WERI-Rb-1 (cell line): ENCODE measurements around the gene IDI2.
"Not testable (repeated sequence)": the region's sequence is repeated elsewhere in the genome, so short reads cannot be mapped to it uniquely, and the experiment has no call there.

Experiments
- DNase-seq: peaks from one replicate; pipeline ENCODE4 v3.0.0-alpha.2; 2020
- H3K27ac ChIP-seq: fragments of 250-450 bp; sonication (Bioruptor Pico); 2 replicates; pipeline ENCODE4 v1.5.1; 2020; ENCODE audit warnings: mild to moderate bottlenecking, moderate library complexity
- H3K27me3 ChIP-seq: fragments of 250-450 bp; sonication (Bioruptor Pico); 2 replicates; pipeline ENCODE4 v1.5.1; 2021; ENCODE audit warnings: mild to moderate bottlenecking, low read depth, moderate library complexity; ENCODE audit not compliant: insufficient read depth, severe bottlenecking
- H3K36me3 ChIP-seq: fragments of 250-450 bp; sonication (Bioruptor Pico); 2 replicates; pipeline ENCODE4 v1.5.1; 2020; ENCODE audit warnings: mild to moderate bottlenecking, moderate library complexity
- H3K4me3 ChIP-seq: 2 replicates; pipeline ENCODE4 v1.5.1; 2011; ENCODE audit warnings: low read depth, mild to moderate bottlenecking, control low read depth, low read length
- H3K9me3 ChIP-seq: fragments of 250-450 bp; sonication (Bioruptor Pico); 2 replicates; pipeline ENCODE4 v1.5.1; 2021; ENCODE audit warnings: mild to moderate bottlenecking, moderate library complexity; ENCODE audit not compliant: severe bottlenecking
- TF ChIP-seq, protein P1 (sequence below): IDR thresholded peaks from 2 replicates; pipeline ENCODE4 v1.5.1; 2011; ENCODE audit warnings: low read depth, mild to moderate bottlenecking, control low read depth, inconsistent platforms, low read length

The IDI2 gene

DNA sequence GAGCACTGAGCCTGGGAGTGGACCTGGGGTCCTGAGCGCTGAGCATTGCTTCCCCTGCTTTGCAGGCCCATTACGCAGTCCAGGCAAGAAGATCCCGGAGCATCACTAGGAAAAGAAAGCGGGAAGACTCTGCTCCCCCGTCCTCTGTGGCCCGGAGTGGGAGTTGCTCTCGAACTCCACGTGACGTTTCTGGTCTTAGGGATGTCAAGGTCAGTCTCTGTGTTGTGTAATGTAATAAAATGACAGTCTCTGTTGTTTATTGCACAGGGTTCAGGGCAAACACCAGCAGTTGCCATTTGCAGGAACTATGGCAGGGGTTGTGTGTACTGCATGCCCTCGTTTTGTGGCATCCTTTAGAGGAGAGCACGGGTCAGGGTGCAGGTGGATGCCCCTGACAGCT is 10.0 kb downstream of the IDI2 start:
- Histone ChIP-seq H3K27me3 (no peaks in the 10 kb centered on the region), H3K36me3 (peaks cover 11% of the 10 kb centered on the region), H3K9me3 (no peaks in the 10 kb centered on the region), H3K4me3 (no peak overlapping the region), H3K27ac (no peak overlapping the region)
- TF ChIP-seq, protein P1, sequence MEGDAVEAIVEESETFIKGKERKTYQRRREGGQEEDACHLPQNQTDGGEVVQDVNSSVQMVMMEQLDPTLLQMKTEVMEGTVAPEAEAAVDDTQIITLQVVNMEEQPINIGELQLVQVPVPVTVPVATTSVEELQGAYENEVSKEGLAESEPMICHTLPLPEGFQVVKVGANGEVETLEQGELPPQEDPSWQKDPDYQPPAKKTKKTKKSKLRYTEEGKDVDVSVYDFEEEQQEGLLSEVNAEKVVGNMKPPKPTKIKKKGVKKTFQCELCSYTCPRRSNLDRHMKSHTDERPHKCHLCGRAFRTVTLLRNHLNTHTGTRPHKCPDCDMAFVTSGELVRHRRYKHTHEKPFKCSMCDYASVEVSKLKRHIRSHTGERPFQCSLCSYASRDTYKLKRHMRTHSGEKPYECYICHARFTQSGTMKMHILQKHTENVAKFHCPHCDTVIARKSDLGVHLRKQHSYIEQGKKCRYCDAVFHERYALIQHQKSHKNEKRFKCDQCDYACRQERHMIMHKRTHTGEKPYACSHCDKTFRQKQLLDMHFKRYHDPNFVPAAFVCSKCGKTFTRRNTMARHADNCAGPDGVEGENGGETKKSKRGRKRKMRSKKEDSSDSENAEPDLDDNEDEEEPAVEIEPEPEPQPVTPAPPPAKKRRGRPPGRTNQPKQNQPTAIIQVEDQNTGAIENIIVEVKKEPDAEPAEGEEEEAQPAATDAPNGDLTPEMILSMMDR = no peak
- DNase-seq = no peak

DNA sequence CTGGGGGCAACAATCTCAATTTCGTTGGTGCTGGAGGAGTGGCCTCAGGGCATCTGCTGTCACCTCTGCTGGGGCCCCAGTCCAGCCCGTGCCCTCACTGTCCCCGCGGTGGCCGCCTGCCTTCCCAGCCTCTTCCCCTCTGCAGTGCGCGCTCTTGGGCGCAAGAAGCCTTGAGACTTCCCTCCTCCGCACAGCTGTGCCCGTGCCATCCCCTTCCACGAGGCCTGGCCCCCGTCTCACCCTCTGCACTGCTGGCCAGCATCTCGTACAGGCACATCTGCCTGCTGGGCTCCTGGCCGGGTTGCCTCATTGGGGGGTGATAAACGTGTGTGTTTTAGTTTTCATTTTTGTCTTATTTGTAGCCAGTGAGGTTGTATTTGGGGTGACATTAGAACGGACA is 14.0 kb downstream of the IDI2 start:
- no peaks in the 10 kb centered on the region for H3K9me3 ChIP-seq
- peaks cover 18% of the 10 kb centered on the region for H3K36me3 ChIP-seq
- H3K27me3 ChIP-seq = no peaks in the 10 kb centered on the region
- TF ChIP-seq, protein P1 = no peak
- H3K4me3 ChIP-seq = no peak overlapping the region
- DNase-seq = no peak
- H3K27ac ChIP-seq = no peak overlapping the region

DNA sequence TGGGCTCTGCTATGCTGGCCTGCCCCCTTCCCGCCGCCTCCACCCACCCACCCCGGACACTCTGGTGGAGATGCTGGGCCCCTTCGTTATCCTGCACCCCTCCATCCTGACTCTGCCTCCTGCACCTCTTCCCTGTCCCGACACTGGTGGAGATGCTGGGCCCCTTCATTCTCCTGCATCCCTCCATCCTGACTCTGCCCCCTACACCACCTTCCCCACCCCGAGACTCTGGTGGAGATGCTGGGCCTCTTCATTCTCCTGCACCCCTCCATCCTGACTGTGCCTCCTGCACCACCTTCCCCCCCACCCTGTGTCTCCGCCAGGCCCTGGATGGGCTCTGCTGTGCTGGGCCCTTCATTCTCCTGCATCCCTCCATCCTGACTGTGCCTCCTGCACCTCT is 15.0 kb downstream of the IDI2 start:
- TF ChIP-seq, protein P1 = no peak
- H3K36me3 ChIP-seq = peaks cover 18% of the 10 kb centered on the region

DNA sequence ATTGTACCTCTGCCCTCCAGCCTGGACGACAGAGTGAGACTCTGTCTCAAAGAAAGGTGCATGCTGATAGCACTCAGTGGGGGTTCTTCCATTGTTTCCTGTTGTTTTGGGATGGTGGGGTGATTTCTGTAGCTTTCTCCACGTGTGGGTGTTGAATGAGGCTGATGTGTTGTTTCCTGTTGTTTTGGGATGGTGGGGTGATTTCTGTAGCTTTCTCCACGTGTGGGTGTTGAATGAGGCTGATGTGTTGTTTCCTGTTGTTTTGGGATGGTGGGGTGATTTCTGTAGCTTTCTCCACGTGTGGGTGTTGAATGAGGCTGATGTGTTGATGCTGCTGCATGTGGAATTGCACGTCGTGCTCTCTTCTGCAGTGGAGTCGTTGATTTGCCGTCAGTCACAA is 15.7 kb downstream of the IDI2 start:
- H3K9me3 ChIP-seq, H3K4me3 ChIP-seq, H3K27me3 ChIP-seq, H3K27ac ChIP-seq, DNase-seq: not testable (repeated sequence)
- peaks cover 18% of the 10 kb centered on the region for H3K36me3 ChIP-seq

More for the DNA sequence above, 15.0 kb downstream of the IDI2 start:
- Histone ChIP-seq H3K27me3 (no peaks in the 10 kb centered on the region), H3K27ac (no peak overlapping the region), H3K9me3 (no peaks in the 10 kb centered on the region), H3K4me3 (no peak overlapping the region)
- no peak for DNase-seq

DNA sequence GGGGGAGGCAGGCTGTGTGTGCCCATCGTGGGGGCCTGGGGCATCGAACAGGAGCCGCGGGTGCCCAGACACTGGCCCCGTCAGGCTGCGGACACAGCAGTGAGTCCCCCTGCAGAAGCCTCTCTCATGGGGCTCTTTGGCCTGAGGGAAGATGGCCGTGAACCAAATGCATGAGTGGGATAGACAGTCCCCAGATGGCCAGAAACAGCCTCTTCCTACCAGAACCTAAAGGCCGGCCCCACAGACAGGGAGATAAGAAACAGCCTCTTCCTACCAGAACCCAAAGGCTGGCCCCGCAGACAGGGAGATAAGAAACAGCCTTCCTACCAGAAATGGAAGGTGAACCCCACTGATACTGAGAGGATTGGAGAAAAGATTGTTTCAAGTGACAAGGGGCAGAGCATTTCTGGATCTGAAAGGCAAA is 16.6 kb downstream of the IDI2 start:
- Histone ChIP-seq H3K27me3 (no peaks in the 10 kb centered on the region), H3K36me3 (peaks cover 15% of the 10 kb centered on the region), H3K9me3 (no peaks in the 10 kb centered on the region), H3K4me3 (no peak overlapping the region), H3K27ac (no peak overlapping the region)
- DNase-seq = no peak
- TF ChIP-seq, protein P1 = no peak

DNA sequence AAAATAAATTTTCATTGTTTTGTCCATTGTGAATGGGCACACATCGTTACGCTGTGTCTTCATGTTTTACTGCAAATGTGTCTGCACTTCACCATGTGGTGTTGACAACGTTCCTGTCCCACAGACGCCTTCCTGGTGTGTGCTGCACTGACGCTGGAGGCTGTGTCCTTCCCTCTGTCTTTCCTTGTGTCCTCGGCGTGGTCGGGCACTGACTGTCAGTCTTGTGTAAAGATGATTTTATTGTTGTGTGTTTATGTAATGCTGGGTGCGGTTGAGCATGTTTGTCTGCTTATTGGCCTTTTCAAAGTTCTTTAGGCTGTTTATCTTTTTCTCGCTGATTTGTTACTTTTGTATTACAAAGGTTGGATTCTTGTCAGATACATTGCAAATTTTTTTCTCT is 18.1 kb downstream of the IDI2 start:
- DNase-seq = no peak
- H3K27ac ChIP-seq = no peak overlapping the region
- no peaks in the 10 kb centered on the region for H3K27me3 ChIP-seq
- H3K4me3 ChIP-seq = no peak overlapping the region
- H3K9me3 ChIP-seq = no peaks in the 10 kb centered on the region
- TF ChIP-seq, protein P1 = no peak
- peaks cover 18% of the 10 kb centered on the region for H3K36me3 ChIP-seq
